SH-SY5Y (cell line): Measurements from ENCODE around the gene GPHN.

Experiments
- GATA2 ChIP-seq: IDR thresholded peaks from 2 replicates; pipeline ENCODE4 v1.6.1; 2011; ENCODE audit warnings: mild to moderate bottlenecking, low read depth, low read length
- GATA3 ChIP-seq: IDR thresholded peaks from 2 replicates; pipeline ENCODE4 v1.6.1; 2011; ENCODE audit warnings: low read depth, mild to moderate bottlenecking, low read length, moderate library complexity

DNA sequence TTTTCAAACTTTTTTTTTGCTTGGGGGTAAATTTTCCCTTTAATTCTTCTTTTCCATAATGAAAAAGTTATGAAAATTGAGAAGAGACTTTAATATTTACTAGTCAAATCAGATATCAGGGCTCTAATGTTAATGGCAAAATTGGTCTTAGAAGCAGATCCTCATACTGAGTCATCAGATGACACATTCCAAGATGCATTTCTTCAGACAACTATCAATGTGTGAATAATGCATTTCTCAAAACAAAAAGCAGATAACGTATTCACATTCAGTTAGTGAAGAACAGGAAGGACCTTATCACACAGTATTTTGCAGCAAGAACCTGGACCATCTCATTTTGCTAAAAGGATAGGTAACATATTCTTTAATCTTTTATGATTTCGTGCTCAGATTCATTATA, 130.7 kb downstream of the GPHN start:
- TF ChIP-seq GATA2 (no peak), GATA3 (no peak)
